ENCODE data around the gene KSR2.
"Not testable (repeated sequence)": the region's sequence is repeated elsewhere in the genome, so short reads cannot be mapped to it uniquely, and the experiment has no call there.

The KSR2 gene

GRCh38 chr12:117967512-117967911 is 1.3 kb downstream of the KSR2 start:
- DNase-seq, result no peak

DNA sequence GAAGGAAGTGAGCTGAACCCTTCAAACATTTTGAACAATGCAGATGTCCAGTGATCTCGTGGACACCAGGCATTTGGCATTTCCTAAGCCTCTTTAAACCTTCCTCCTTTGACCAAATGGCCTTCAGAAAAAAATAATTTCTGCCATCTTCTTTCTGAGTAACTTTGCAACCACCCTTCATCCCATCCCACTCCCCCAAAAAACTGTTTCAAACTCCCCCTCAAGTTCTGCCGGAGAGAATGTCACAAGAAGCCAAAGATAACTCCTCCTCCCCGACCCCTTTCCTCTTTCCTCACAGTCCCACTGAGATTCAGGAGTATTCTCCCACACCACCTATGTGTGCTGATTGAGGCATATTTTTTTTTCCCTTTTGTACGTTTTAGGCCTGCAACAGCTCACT is 1.7 kb downstream of the KSR2 start:
- DNase-seq, result no peak

DNA sequence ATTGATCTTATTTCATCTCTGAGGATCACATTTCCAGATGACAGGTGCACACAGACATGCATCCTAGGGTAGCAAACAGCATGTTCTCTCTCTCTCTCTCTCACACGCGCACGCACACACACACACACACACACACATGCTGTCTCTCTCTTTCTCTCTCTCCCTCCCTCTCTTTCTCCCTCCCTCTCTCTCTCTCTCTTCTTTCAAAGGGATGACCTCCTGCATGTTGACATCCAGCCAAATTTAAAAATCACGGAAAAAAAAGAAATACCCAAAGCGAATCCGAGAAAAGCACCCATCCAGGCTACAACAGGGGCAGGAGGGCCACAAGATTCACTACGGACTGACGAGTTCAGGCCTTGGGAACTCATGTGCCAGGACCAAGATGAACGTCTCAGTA is 2.3 kb downstream of the KSR2 start:
- DNase-seq, result no peak

- DNase-seq, result no peak
Measured at GRCh38 chr12:117963836-117964235, 5.0 kb downstream of the KSR2 start.

DNA sequence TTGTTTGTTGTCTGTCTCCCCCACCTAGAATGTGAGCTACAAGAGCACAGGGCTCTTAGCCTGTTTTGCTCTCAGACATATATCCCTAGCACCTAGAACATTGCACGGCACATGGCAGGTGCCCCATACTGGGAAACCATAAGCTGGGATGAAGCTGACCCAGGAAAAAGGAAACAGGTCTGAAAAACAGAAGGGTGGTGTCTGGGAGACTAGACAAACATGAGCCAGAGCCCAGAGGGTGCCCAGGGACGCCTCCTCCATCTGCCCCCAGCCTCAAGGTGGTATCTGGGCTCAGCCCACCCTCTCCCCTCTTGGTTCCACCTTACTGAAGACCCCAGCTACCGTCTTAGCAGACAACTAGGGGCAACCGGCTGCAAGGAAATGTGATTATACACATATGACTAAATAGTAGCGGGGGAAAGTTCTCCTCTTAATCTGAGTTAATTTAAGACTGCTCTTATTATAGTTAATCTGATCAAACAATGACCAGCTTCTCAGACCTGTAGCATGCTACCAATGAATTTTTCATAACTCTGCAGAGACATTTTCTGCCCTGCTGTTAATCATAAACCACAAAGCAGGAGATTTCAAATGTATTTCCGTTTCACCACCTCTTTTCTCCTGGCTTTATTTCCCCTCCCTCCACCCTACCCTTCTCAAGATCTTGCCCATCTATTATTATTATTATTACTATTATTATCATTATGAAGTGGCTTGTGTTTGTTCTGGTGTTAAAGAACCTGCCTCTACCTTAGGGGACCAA is 31.9 kb downstream of the KSR2 start:
- DNase-seq, result no peak

GRCh38 chr12:117933545-117933944 is 35.2 kb downstream of the KSR2 start:
- no peak for DNase-seq

DNA sequence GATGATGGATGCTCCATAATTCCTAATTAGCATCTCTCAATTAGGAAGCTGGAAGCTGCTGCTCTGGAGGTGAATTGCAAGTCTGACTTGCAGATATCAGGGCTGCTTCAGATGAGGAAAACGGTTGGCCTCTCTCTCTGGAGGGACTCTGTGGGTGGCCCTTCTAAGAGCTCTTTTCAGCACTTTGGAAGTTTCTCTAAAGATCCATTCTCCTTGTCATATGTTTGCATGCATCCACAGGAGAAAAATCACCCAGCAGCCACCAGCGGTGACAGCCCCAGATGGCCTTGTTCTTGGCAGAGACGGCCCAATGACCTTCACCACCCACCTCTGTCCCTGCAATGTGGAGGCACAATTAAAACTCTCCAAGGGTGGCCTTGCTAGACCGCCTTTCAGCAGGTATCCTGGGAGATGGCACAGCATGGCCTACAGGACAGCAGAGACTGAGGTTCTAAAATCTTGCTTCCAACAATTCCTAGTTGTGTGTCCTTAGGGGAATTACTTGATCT is 42.3 kb downstream of the KSR2 start:
- DNase-seq, result no peak

GRCh38 chr12:117921929-117922777 is 46.6 kb downstream of the KSR2 start:
- no peak for DNase-seq

- DNase-seq, result no peak
Measured at GRCh38 chr12:117919479-117919878, 49.3 kb downstream of the KSR2 start.

DNA sequence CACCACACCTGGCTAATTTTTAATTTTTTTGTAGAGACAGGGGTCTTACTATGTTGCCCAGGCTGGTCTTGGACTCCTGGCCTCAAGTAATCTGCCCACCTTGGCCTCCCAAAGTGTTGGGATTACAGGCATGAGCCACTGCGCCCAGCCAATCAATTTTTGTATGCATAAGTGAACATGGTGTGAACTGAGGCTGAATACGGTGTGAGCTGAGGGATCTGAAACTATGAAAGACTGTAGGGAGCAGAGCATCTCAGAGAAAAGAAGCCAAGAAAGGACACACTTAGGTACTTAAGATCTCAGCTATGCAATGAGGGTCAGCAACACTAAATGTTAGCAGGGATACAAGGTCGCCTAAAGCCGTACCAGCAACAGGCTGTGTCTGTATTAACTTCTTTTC is 54.1 kb downstream of the KSR2 start:
- no peak for DNase-seq

DNA sequence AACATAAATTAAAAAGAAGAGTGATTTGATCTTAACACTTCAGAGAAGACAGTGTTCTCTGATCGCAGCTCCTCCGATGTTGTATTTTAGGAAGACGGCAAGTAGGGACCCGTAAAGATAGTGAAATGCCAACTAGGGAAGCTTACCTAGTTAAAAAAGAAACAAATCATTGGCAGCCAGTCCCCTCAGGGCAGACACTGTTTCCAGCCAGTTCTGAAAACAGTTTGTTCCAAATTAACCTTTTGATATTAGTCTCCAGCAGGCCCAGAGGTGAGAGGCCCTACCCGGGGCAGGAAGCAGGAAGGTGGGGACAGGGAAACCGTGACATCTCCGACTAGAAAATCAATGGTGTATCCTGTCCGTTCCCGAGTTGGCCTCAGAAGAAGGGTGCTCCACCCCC is 56.0 kb downstream of the KSR2 start:
- DNase-seq, result no peak

GRCh38 chr12:117908411-117908810 is 60.4 kb downstream of the KSR2 start:
- DNase-seq, result no peak

GRCh38 chr12:117907108-117907689 is 61.6 kb downstream of the KSR2 start:
- DNase-seq, result no peak

GRCh38 chr12:117904051-117904450 is 64.7 kb downstream of the KSR2 start:
- DNase-seq, result no peak

GRCh38 chr12:117903110-117903840 is 65.5 kb downstream of the KSR2 start:
- DNase-seq, result no peak

GRCh38 chr12:117901631-117902030 is 67.2 kb downstream of the KSR2 start:
- DNase-seq, result no peak

- DNase-seq, result no peak
Measured at GRCh38 chr12:117900561-117900960, 68.2 kb downstream of the KSR2 start.

- no peak for DNase-seq
Measured at GRCh38 chr12:117897372-117898161, 71.2 kb downstream of the KSR2 start.

DNA sequence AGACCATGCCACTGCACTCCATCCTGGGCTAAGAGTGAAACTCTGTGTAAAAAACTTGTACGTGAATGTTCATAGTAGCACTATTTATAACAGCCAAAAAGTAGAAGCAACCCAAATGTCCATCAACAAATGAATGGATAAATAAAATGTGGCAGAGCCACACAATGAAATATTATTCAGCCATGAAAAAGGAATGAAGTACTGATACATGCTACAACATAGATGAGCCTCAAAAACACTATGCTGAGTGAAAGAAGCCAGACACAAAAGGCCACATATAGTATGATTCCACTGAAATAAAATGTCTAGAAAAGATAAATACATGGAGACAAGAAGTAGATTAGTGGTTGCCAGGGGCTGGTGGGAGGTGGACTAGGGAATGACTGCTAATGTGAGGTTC is 72.8 kb downstream of the KSR2 start:
- DNase-seq, result no peak

- DNase-seq, result no peak
Measured at GRCh38 chr12:117892441-117892840, 76.3 kb downstream of the KSR2 start.

DNA sequence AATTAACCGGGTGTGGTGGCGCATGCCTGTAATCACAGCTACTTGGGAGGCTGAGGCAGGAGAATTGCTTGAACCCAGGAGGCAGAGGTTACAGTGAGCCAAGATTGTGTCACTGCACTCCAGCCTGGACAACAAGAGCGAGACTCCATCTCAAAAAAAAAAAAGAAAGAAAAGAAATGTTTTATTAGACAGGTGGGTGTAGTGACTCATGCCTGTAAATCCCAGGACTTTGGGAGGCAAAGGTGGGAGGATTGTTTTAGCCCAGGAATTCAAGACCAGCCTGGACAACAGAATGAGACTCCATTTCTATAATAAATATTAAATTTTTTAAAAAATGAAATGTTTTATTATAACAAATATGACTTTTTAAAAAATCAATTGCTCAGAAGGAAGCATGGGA is 77.5 kb downstream of the KSR2 start:
- DNase-seq, result not testable (repeated sequence)

- no peak for DNase-seq
Measured at GRCh38 chr12:117890644-117891043, 78.1 kb downstream of the KSR2 start.
